Right cardiac atrium (tissue), 5 donors: Measurements from ENCODE around the gene STYK1. TPM values are rescaled to one million over a fixed set of nuclear protein-coding genes. Genes with fewer than 3 reads are reported as not detected.
"Not testable (repeated sequence)": the region's sequence is repeated elsewhere in the genome, so short reads cannot be mapped to it uniquely, and the experiment has no call there.

ENCODE experiments used
- ATAC-seq, 2 donors: fragments of 200-7000 bp; cut with Tn5 transposase; one replicate each; pipeline versions ENCODE4 v1.8.0 to v1.9.1; 2020; ENCODE audit warnings: moderate library complexity in 2 of 2, mild to moderate bottlenecking in 1 of 2
- DNase-seq, 3 donors: peaks; one replicate each; pipeline ENCODE4 v3.0.0-alpha.2; 2020
- H3K27ac ChIP-seq: one replicate; pipeline ENCODE4 v1.5.1; 2013; ENCODE audit warnings: mild to moderate bottlenecking, low read length, control low read depth, moderate library complexity
- H3K27me3 ChIP-seq: one replicate; pipeline ENCODE4 v1.6.1; 2013; ENCODE audit not compliant: control insufficient read depth, insufficient read depth
- H3K4me1 ChIP-seq: one replicate; pipeline ENCODE4 v1.6.1; 2013; ENCODE audit warnings: low read length; ENCODE audit not compliant: control insufficient read depth, insufficient read depth
- H3K4me3 ChIP-seq: one replicate; pipeline ENCODE4 v1.5.1; 2013; ENCODE audit warnings: low read length, control low read depth
- H3K9me3 ChIP-seq: one replicate; pipeline ENCODE4 v1.6.1; 2013; ENCODE audit warnings: low read length; ENCODE audit not compliant: control insufficient read depth
- WGBS: extraction: QIAGEN DNeasy Blood & Tissue Kit; methylation state at CpG from one replicate; pipeline ENCODE4 v1.1.7; 2013; 5-methylcytosine and 5-hydroxymethylcytosine counted together
- intact Hi-C, 4 donors: fragments of 100-400 bp; cut with DNase I; formaldehyde crosslinking; loops; one replicate each; pipeline versions ENCODE4 v1.11.0 to v1.14.0; 2022 to 2023
- polyA plus RNA-seq: library from polyadenylated mRNA; stranded (reverse); fragments of 200-250 nt; gene quantifications from one replicate; pipeline ENCODE4 v1.2.3, GENCODE V29; 2013
- total RNA-seq, 4 donors: library from RNA; stranded (reverse); fragmentation: NEBNext Ultra II Directional; extraction: Animal tissue kit (Norgen Biotek cat#: 25700); gene quantifications; one replicate each; pipeline ENCODE4 v1.2.1, GENCODE V29; 2021
- donor health status: healthy with polysubstance abuse.
- donor health status: DM: no; HTN: yes; CAD: no.
- donor health status: DM: no; HTN: no; CAD: no.
- donor health status: DM: no; HTN: yes; CAD: no; lungs with severe emphysema.
- donor health status: DM: yes; HTN: yes; CAD: no.

STYK1 gene
- total and polyA plus RNA-seq, 5 donors: 0.02 to 0.09 TPM; not detected in 3

GRCh38 chr12:10688042-10688441 is 14.2 kb upstream of the STYK1 start:
- ATAC-seq: no peak
- WGBS: 95% methylated on average over 1 of the region's 1 CpG
- Histone ChIP-seq H3K27me3 (no peaks in the 10 kb centered on the region), H3K27ac (no peak overlapping the region), H3K4me1 (peaks cover 4% of the 10 kb centered on the region), H3K9me3 (no peaks in the 10 kb centered on the region), H3K4me3 (no peak overlapping the region)
- intact Hi-C loops: no loop called here
- DNase-seq: no peak

- DNase-seq: peak in 1 of 3 donors; percentile 20
- Histone ChIP-seq H3K27me3 (no peaks in the 10 kb centered on the region), H3K27ac (no peak overlapping the region), H3K4me3 (no peak overlapping the region), H3K9me3 (no peaks in the 10 kb centered on the region), H3K4me1 (no peaks in the 10 kb centered on the region)
- intact Hi-C loops: no loop called here
- ATAC-seq: no peak
- WGBS: 79% methylated on average over 15 of the region's 15 CpGs
Measured at GRCh38 chr12:10672231-10672868, 1.5 kb downstream of the STYK1 start.

- H3K9me3 ChIP-seq: no peaks in the 10 kb centered on the region
- no peaks in the 10 kb centered on the region for H3K27me3 ChIP-seq
- DNase-seq (no peak), ATAC-seq (no peak)
- no peaks in the 10 kb centered on the region for H3K4me1 ChIP-seq
- no peak overlapping the region for H3K4me3 ChIP-seq
- no peak overlapping the region for H3K27ac ChIP-seq
- intact Hi-C loops: no loop called here
- 82% methylated on average over 1 of the region's 1 CpG for WGBS
Measured at GRCh38 chr12:10669533-10669932, 4.3 kb downstream of the STYK1 start.

DNA sequence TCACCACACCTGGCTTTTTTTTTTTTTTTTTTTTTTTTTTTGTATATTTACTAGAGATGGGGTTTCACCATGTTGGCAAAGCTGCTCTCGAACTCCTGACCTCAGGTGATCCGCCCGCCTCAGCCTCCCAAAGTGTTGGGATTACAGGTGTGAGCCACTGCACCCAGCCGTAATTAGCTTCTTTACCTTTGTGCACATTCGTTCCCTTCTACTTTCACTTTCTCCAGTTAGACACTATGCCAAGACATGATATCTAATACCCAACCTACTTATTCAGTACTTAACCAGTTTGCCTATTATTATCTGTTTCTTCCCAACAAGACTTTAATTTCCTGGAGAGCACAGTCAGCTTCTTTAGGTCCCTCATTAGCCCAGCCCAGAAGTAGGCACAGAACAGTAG is 5.3 kb downstream of the STYK1 start:
- no peaks in the 10 kb centered on the region for H3K4me1 ChIP-seq
- WGBS: 65% methylated on average over 5 of the region's 5 CpGs
- intact Hi-C loops: no loop called here
- H3K4me3 ChIP-seq: no peak overlapping the region
- H3K9me3 ChIP-seq: no peaks in the 10 kb centered on the region
- H3K27me3 ChIP-seq: no peaks in the 10 kb centered on the region
- no peak for DNase-seq
- H3K27ac ChIP-seq: no peak overlapping the region
- ATAC-seq: no peak

- 44% methylated on average over 1 of the region's 1 CpG for WGBS
- intact Hi-C loops: no loop called here
- Histone ChIP-seq H3K27ac (no peak overlapping the region), H3K4me3 (no peak overlapping the region), H3K9me3 (no peaks in the 10 kb centered on the region), H3K4me1 (no peaks in the 10 kb centered on the region), H3K27me3 (no peaks in the 10 kb centered on the region)
- ATAC-seq: no peak
- DNase-seq: no peak
Measured at GRCh38 chr12:10667581-10667980, 6.3 kb downstream of the STYK1 start.

GRCh38 chr12:10664499-10664898 is 9.4 kb downstream of the STYK1 start:
- Histone ChIP-seq H3K4me3 (no peak overlapping the region), H3K27me3 (no peaks in the 10 kb centered on the region), H3K9me3 (no peaks in the 10 kb centered on the region), H3K27ac (no peak overlapping the region), H3K4me1 (no peaks in the 10 kb centered on the region)
- intact Hi-C loops: no loop called here
- WGBS: 75% methylated on average over 2 of the region's 2 CpGs
- ATAC-seq: no peak
- DNase-seq: no peak

GRCh38 chr12:10663869-10664268 is 10.0 kb downstream of the STYK1 start:
- no peaks in the 10 kb centered on the region for H3K9me3 ChIP-seq
- ATAC-seq (no peak), DNase-seq (no peak)
- 78% methylated on average over 3 of the region's 3 CpGs for WGBS
- H3K27ac ChIP-seq: no peak overlapping the region
- H3K27me3 ChIP-seq: no peaks in the 10 kb centered on the region
- intact Hi-C loops: no loop called here
- no peaks in the 10 kb centered on the region for H3K4me1 ChIP-seq
- H3K4me3 ChIP-seq: no peak overlapping the region

GRCh38 chr12:10661338-10661737 is 12.5 kb downstream of the STYK1 start:
- no peak for ATAC-seq
- 72% methylated on average over 3 of the region's 3 CpGs for WGBS
- no peaks in the 10 kb centered on the region for H3K4me1 ChIP-seq
- no peaks in the 10 kb centered on the region for H3K27me3 ChIP-seq
- no peak for DNase-seq
- H3K27ac ChIP-seq: no peak overlapping the region
- H3K9me3 ChIP-seq: no peaks in the 10 kb centered on the region
- H3K4me3 ChIP-seq: no peak overlapping the region
- intact Hi-C loops: no loop called here

GRCh38 chr12:10654003-10654402 is 19.8 kb downstream of the STYK1 start:
- Histone ChIP-seq H3K9me3 (no peaks in the 10 kb centered on the region), H3K27ac (no peak overlapping the region), H3K4me1 (no peaks in the 10 kb centered on the region), H3K27me3 (no peaks in the 10 kb centered on the region), H3K4me3 (no peak overlapping the region)
- DNase-seq (no peak), ATAC-seq (no peak)
- intact Hi-C loops: no loop called here

DNA sequence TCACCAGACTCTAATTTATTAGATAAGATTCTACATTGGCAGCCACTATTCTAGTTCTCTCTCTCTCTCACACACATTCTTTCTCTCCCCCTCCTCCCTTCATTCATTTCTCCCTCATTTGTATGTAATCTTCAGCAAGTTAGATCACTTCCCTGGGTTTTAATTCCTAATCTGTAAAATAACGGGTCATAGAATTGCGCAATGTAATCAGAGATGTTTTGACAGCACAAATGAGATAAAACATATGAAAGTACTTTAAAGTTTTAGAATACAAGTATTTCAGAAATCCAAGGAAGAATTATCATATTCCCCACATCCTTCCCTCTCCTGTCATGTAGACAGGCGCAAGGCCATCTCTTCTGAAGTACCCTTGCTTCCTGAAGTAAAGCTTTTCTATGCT is 21.7 kb downstream of the STYK1 start:
- ATAC-seq: no peak
- Histone ChIP-seq H3K4me1 (no peaks in the 10 kb centered on the region), H3K27me3 (no peaks in the 10 kb centered on the region), H3K4me3 (no peak overlapping the region), H3K27ac (no peak overlapping the region), H3K9me3 (no peaks in the 10 kb centered on the region)
- intact Hi-C loops: no loop called here
- no peak for DNase-seq
- WGBS: 50% methylated on average over 3 of the region's 3 CpGs

DNA sequence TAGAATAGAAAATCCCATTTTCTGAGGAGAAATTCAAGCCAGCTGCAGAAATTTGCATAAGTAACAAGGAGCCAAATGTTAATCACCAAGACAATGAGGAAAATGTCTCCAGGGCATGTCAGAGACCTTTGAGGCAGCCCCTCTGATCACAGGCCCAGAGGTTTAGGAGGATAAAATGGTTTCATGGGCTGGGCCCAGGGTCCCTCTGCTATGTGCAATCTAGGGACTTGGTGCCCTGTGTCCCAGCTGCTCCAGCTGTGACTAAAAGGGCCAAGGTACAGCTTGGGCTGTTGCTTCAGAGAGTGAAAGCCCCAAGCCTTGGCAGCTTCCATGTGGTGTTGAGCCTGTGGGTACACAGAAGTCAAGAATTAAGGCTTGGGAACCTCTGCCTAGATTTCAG is 27.3 kb downstream of the STYK1 start:
- DNase-seq, ATAC-seq, H3K27me3 ChIP-seq, H3K4me1 ChIP-seq, H3K27ac ChIP-seq, H3K4me3 ChIP-seq, intact Hi-C loops, H3K9me3 ChIP-seq: not testable (repeated sequence)

- intact Hi-C loops: no loop called here
- Histone ChIP-seq H3K27ac (no peak overlapping the region), H3K4me1 (peaks cover 1% of the 10 kb centered on the region), H3K4me3 (no peak overlapping the region), H3K27me3 (no peaks in the 10 kb centered on the region), H3K9me3 (no peaks in the 10 kb centered on the region)
- ATAC-seq (no peak), DNase-seq (no peak)
- 44% methylated on average over 4 of the region's 4 CpGs for WGBS
Measured at GRCh38 chr12:10645910-10646309, 27.9 kb downstream of the STYK1 start.
